ENCODE measurements around the gene PIBF1. TPM values are rescaled to one million over a fixed set of nuclear protein-coding genes. Genes with fewer than 3 reads are reported as not detected.

Gene PIBF1
- total RNA-seq, 1 experiment from 2014 or later = 4.8 TPM

- POLR2A ChIA-PET (ENCODE audit: unreplicated experiment) = interaction anchor here (0.5 to 0.7 kb wide), 4 partner anchors 21 to 252 kb away, joined by 3 to 20 read pairs (median 4); no protein-coding TSS in a partner anchor
- no peak for ATAC-seq
- Histone ChIP-seq H2AFZ (ENCODE audit: low read length) (no peak overlapping the region), H3K9me3 (ENCODE audit: low read length) (no peaks in the 10 kb centered on the region), H3K36me3 (ENCODE audit: low read depth, low read length) (peaks cover 50% of the 10 kb centered on the region), H3K27ac (ENCODE audit: low read length) (peak overlapping the region; percentile 79), H3K79me2 (ENCODE audit: low read length) (peaks cover 83% of the 10 kb centered on the region), H3K9me2 (replicated peaks; ENCODE audit: low read length) (no peaks in the 10 kb centered on the region), H3K4me3 (ENCODE audit: low read length) (peak overlapping the region; percentile 97), H3K27me3 (ENCODE audit: low read length) (no peaks in the 10 kb centered on the region), H3K4me2 (ENCODE audit: low read length) (peak overlapping the region; percentile 89), H4K20me1 (ENCODE audit: low read length) (peaks cover 53% of the 10 kb centered on the region), H3K4me1 (ENCODE audit: insufficient read depth, low read length) (peaks cover 52% of the 10 kb centered on the region), H3F3A (ENCODE audit: low read length, unreplicated experiment) (peaks cover 3% of the 10 kb centered on the region), H3K9ac (ENCODE audit: low read length) (peak overlapping the region; percentile 93)
- TF ChIP-seq CTCF (conservative IDR thresholded peaks at IDR 0.05; ENCODE audit: low read depth, low read length) (no peak), EZH2 (IDR thresholded peaks at IDR 0.05; ENCODE audit: low read length, unreplicated experiment) (no peak), EZH2phosphoT487 (IDR thresholded peaks at IDR 0.05; ENCODE audit: borderline replicate concordance, low read length) (no peak)
- DNase-seq = peak; percentile 60
- CTCF ChIA-PET = no interaction called here
- intact Hi-C loops (cut with micrococcal nuclease) = no loop called here
- TSS peak; percentile 71 for BruUV-seq (replicated peaks)
Measured at GRCh38 chr13:73060251-73061160, 278.6 kb downstream of the PIBF1 start.

- Histone ChIP-seq H3F3A (ENCODE audit: low read length, unreplicated experiment) (peaks cover 3% of the 10 kb centered on the region), H3K4me1 (ENCODE audit: insufficient read depth, low read length) (peaks cover 51% of the 10 kb centered on the region), H4K20me1 (ENCODE audit: low read length) (peaks cover 61% of the 10 kb centered on the region), H3K9me3 (ENCODE audit: low read length) (no peaks in the 10 kb centered on the region), H3K9me2 (replicated peaks; ENCODE audit: low read length) (no peaks in the 10 kb centered on the region), H3K9ac (ENCODE audit: low read length) (peak overlapping the region; percentile 93), H3K27me3 (ENCODE audit: low read length) (no peaks in the 10 kb centered on the region), H2AFZ (ENCODE audit: low read length) (no peak overlapping the region), H3K4me3 (ENCODE audit: low read length) (peak overlapping the region; percentile 97), H3K27ac (ENCODE audit: low read length) (peak overlapping the region; percentile 79), H3K36me3 (ENCODE audit: low read depth, low read length) (peaks cover 57% of the 10 kb centered on the region), H3K4me2 (ENCODE audit: low read length) (peak overlapping the region; percentile 89), H3K79me2 (ENCODE audit: low read length) (peaks cover 92% of the 10 kb centered on the region)
- ATAC-seq (no peak), DNase-seq (no peak)
- CTCF ChIA-PET = no interaction called here
- BruUV-seq (replicated peaks) = no TSS peak
- POLR2A ChIA-PET (ENCODE audit: unreplicated experiment) = interaction anchor here (0.5 kb wide), 1 partner anchor 208 kb away, joined by 4 read pairs; no protein-coding TSS in a partner anchor
- TF ChIP-seq EZH2phosphoT487 (IDR thresholded peaks at IDR 0.05; ENCODE audit: borderline replicate concordance, low read length) (no peak), CTCF (conservative IDR thresholded peaks at IDR 0.05; ENCODE audit: low read depth, low read length) (no peak), EZH2 (IDR thresholded peaks at IDR 0.05; ENCODE audit: low read length, unreplicated experiment) (no peak)
- intact Hi-C loops (cut with micrococcal nuclease) = no loop called here
Measured at GRCh38 chr13:73061473-73061872, 279.5 kb downstream of the PIBF1 start.

GRCh38 chr13:73061876-73062275, 279.9 kb downstream of the PIBF1 start:
- ChIA-PET POLR2A (ENCODE audit: unreplicated experiment) (no interaction called here), CTCF (no interaction called here)
- DNase-seq = no peak
- H3K4me3 ChIP-seq (ENCODE audit: low read length) = peak overlapping the region; percentile 97
- peaks cover 49% of the 10 kb centered on the region for H3K4me1 ChIP-seq (ENCODE audit: insufficient read depth, low read length)
- H3F3A ChIP-seq (ENCODE audit: low read length, unreplicated experiment) = peaks cover 3% of the 10 kb centered on the region
- peaks cover 92% of the 10 kb centered on the region for H3K79me2 ChIP-seq (ENCODE audit: low read length)
- peak overlapping the region; percentile 89 for H3K4me2 ChIP-seq (ENCODE audit: low read length)
- no peaks in the 10 kb centered on the region for H3K9me3 ChIP-seq (ENCODE audit: low read length)
- H4K20me1 ChIP-seq (ENCODE audit: low read length) = peaks cover 65% of the 10 kb centered on the region
- peak overlapping the region; percentile 79 for H3K27ac ChIP-seq (ENCODE audit: low read length)
- intact Hi-C loops (cut with micrococcal nuclease) = no loop called here
- TF ChIP-seq EZH2 (IDR thresholded peaks at IDR 0.05; ENCODE audit: low read length, unreplicated experiment) = no peak
- no peak for TF ChIP-seq EZH2phosphoT487 (IDR thresholded peaks at IDR 0.05; ENCODE audit: borderline replicate concordance, low read length)
- TF ChIP-seq CTCF (conservative IDR thresholded peaks at IDR 0.05; ENCODE audit: low read depth, low read length) = no peak
- no peak for ATAC-seq
- H3K27me3 ChIP-seq (ENCODE audit: low read length) = no peaks in the 10 kb centered on the region
- H3K36me3 ChIP-seq (ENCODE audit: low read depth, low read length) = peaks cover 61% of the 10 kb centered on the region
- H3K9me2 ChIP-seq (replicated peaks; ENCODE audit: low read length) = no peaks in the 10 kb centered on the region
- H3K9ac ChIP-seq (ENCODE audit: low read length) = peak overlapping the region; percentile 93
- BruUV-seq (replicated peaks) = no TSS peak
- no peak overlapping the region for H2AFZ ChIP-seq (ENCODE audit: low read length)

Data from PC-3 (cell line).